ENCODE data around the gene CD47. TPM values are rescaled to one million over a fixed set of nuclear protein-coding genes. Genes with fewer than 3 reads are reported as not detected.

The CD47 gene
- total RNA-seq, 2 experiments from 2014 or later, result 88.7 to 91.6 TPM

GRCh38 chr3:108030960-108031359, 59.9 kb downstream of the CD47 start:
- ATAC-seq (no peak), DNase-seq (no peak)
- Mint-ChIP-seq H3K9me3 (peaks cover 1% of the 10 kb centered on the region), H3K27me3 (no peaks in the 10 kb centered on the region), H3K4me3 (no peak overlapping the region), H3K36me3 (ENCODE audit: low read depth) (peaks cover 36% of the 10 kb centered on the region), H3K27ac (no peak overlapping the region), H3K4me1 (ENCODE audit: low read depth) (peaks cover 8% of the 10 kb centered on the region)
- POLR2A ChIA-PET, result interaction anchor here (0.6 to 1.8 kb wide), 2 partner anchors 13 to 56 kb away, joined by 3 read pairs; no protein-coding TSS in a partner anchor
- TF ChIP-seq CTCF (IDR thresholded peaks at IDR 0.05), result no peak
- CTCF ChIA-PET, result no interaction called here
- intact Hi-C loops (cut with micrococcal nuclease), result no loop called here

DNA sequence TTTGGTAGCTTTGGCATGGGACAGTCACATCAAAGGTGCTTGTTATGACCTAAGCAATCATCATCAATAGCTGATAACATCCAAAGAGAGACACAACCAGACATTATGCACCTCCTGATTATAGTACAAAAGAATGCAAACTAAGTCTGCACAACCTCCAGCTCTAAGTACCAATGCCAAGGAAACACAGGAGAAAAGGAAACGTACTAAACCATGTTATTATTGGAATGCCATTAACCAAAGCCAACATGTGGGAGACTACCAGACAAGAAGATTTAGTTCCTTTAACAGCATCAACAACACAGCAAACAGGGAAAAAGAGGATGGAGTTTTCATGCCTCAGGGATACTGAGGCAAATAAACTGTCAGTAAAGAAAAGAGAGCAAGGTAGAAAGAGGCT, 61.4 kb downstream of the CD47 start:
- no peak for TF ChIP-seq CTCF (IDR thresholded peaks at IDR 0.05)
- intact Hi-C loops (cut with micrococcal nuclease), result no loop called here
- H3K4me1 Mint-ChIP-seq (ENCODE audit: low read depth), result peaks cover 3% of the 10 kb centered on the region
- H3K9me3 Mint-ChIP-seq, result peaks cover 3% of the 10 kb centered on the region
- H3K36me3 Mint-ChIP-seq (ENCODE audit: low read depth), result peaks cover 34% of the 10 kb centered on the region
- ChIA-PET CTCF (no interaction called here), POLR2A (interaction anchor here (0.7 kb wide), 1 partner anchor 325 kb away, joined by 3 read pairs; no protein-coding TSS in a partner anchor)
- ATAC-seq (no peak), DNase-seq (no peak)
- H3K27ac Mint-ChIP-seq, result no peak overlapping the region
- H3K4me3 Mint-ChIP-seq, result no peak overlapping the region
- no peaks in the 10 kb centered on the region for H3K27me3 Mint-ChIP-seq

DNA sequence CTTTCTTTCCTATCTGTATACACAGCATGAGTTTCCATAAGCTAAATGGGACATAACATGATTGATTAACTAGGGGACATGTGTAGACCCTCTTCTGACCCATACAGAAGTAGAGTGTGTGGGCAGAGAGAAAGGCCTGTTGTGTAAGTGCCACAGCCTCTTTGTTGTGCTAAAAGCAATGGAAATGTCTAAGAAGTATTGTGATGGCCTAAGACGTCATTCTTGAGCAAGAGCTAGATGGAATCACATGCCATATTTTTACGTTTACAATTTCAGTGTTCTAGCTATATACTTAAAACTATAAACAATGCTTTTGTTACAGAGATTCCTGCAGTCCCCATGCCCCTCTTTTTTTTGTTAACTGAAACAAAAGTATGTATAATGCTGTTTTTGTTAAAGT, 61.9 kb downstream of the CD47 start:
- intact Hi-C loops (cut with micrococcal nuclease), result no loop called here
- Mint-ChIP-seq H3K4me3 (no peak overlapping the region), H3K27me3 (no peaks in the 10 kb centered on the region), H3K36me3 (ENCODE audit: low read depth) (peaks cover 32% of the 10 kb centered on the region), H3K9me3 (peaks cover 3% of the 10 kb centered on the region), H3K27ac (no peak overlapping the region), H3K4me1 (ENCODE audit: low read depth) (peaks cover 3% of the 10 kb centered on the region)
- no peak for TF ChIP-seq CTCF (IDR thresholded peaks at IDR 0.05)
- ATAC-seq, result no peak
- no peak for DNase-seq
- CTCF ChIA-PET, result no interaction called here
- POLR2A ChIA-PET, result interaction anchor here (0.7 kb wide), 1 partner anchor 325 kb away, joined by 3 read pairs; no protein-coding TSS in a partner anchor

- no peak overlapping the region for H3K27ac Mint-ChIP-seq
- CTCF ChIA-PET, result no interaction called here
- POLR2A ChIA-PET, result interaction anchor here (1.0 kb wide), 1 partner anchor 19 kb away, joined by 3 read pairs; no protein-coding TSS in a partner anchor
- intact Hi-C loops (cut with micrococcal nuclease), result no loop called here
- TF ChIP-seq CTCF (IDR thresholded peaks at IDR 0.05), result no peak
- H3K4me1 Mint-ChIP-seq (ENCODE audit: low read depth), result peaks cover 6% of the 10 kb centered on the region
- H3K27me3 Mint-ChIP-seq, result no peaks in the 10 kb centered on the region
- DNase-seq, result no peak
- peaks cover 17% of the 10 kb centered on the region for H3K36me3 Mint-ChIP-seq (ENCODE audit: low read depth)
- no peak overlapping the region for H3K4me3 Mint-ChIP-seq
- ATAC-seq, result no peak
- peaks cover 3% of the 10 kb centered on the region for H3K9me3 Mint-ChIP-seq
Measured at GRCh38 chr3:108025177-108025576, 65.7 kb downstream of the CD47 start.

- ChIA-PET POLR2A (interaction anchor here (1.0 kb wide), 1 partner anchor 18 kb away, joined by 3 read pairs; no protein-coding TSS in a partner anchor), CTCF (no interaction called here)
- TF ChIP-seq CTCF (IDR thresholded peaks at IDR 0.05), result no peak
- Mint-ChIP-seq H3K27ac (no peak overlapping the region), H3K27me3 (no peaks in the 10 kb centered on the region), H3K4me1 (ENCODE audit: low read depth) (peaks cover 6% of the 10 kb centered on the region), H3K9me3 (peaks cover 3% of the 10 kb centered on the region), H3K36me3 (ENCODE audit: low read depth) (peaks cover 17% of the 10 kb centered on the region), H3K4me3 (no peak overlapping the region)
- intact Hi-C loops (cut with micrococcal nuclease), result no loop called here
- DNase-seq (no peak), ATAC-seq (no peak)
Measured at GRCh38 chr3:108024146-108024850, 66.5 kb downstream of the CD47 start.

Measured in activated CD8-positive, alpha-beta T cell treated with anti-CD3 and anti-CD28 coated beads for 36 hours (primary cell).